Measurements from ENCODE around the gene DKK3. TPM values are rescaled to one million over a fixed set of nuclear protein-coding genes. Genes with fewer than 3 reads are reported as not detected.
A peak's percentile ranks its signal among the peaks of the same experiment; 100 is the strongest.

DKK3 gene
- total RNA-seq, 1 experiment from 2014 or later = 156 TPM

- H3K36me3 Mint-ChIP-seq (ENCODE audit: insufficient read depth, unreplicated experiment) = no peaks in the 10 kb centered on the region
- ChIA-PET CTCF (no interaction called here), POLR2A (no interaction called here)
- H3K9me3 ChIP-seq = no peaks in the 10 kb centered on the region
- no peaks in the 10 kb centered on the region for H3K9me3 Mint-ChIP-seq (ENCODE audit: unreplicated experiment)
- intact Hi-C loops (cut with micrococcal nuclease; ENCODE audit: unreplicated experiment) = no loop called here
- no peak overlapping the region for H3K4me3 Mint-ChIP-seq (ENCODE audit: unreplicated experiment)
- H3K36me3 ChIP-seq (ENCODE audit: control insufficient read depth, insufficient read depth, low read length) = no peaks in the 10 kb centered on the region
- no peaks in the 10 kb centered on the region for H3K27me3 ChIP-seq (replicated peaks; ENCODE audit: control insufficient read depth, insufficient read depth, low read length)
- no peak for DNase-seq
- H3K27me3 Mint-ChIP-seq (ENCODE audit: insufficient read depth, unreplicated experiment) = no peaks in the 10 kb centered on the region
- H3K4me1 Mint-ChIP-seq (ENCODE audit: low read depth, unreplicated experiment) = peaks cover 15% of the 10 kb centered on the region
- no peak overlapping the region for H3K4me3 ChIP-seq (ENCODE audit: low read depth, low read length)
- no TSS peak for BruUV-seq (replicated peaks)
- peaks cover 9% of the 10 kb centered on the region; the same call in 1 of the 2 replicates for H3K4me1 ChIP-seq
- no peak overlapping the region for H3K27ac Mint-ChIP-seq (ENCODE audit: unreplicated experiment)
- no peak for TF ChIP-seq CTCF (IDR thresholded peaks at IDR 0.05; ENCODE audit: insufficient read depth in 1 of 2, low read depth in 1 of 2, low read length in 1 of 2, severe bottlenecking in 1 of 2, unreplicated experiment in 1 of 2)
Measured at GRCh38 chr11:12013781-12014180, 5.4 kb upstream of the DKK3 start.

GRCh38 chr11:12009617-12010321, 1.3 kb upstream of the DKK3 start:
- H3K36me3 Mint-ChIP-seq (ENCODE audit: insufficient read depth, unreplicated experiment) = peaks cover 6% of the 10 kb centered on the region
- H3K4me3 Mint-ChIP-seq (ENCODE audit: unreplicated experiment) = peak overlapping the region; percentile 93
- ChIA-PET CTCF (interaction anchor here (0.6 to 2.2 kb wide), 4 partner anchors 34 to 271 kb away, joined by 3 to 10 read pairs (median 4); partner anchors contain the start of gene USP47), POLR2A (interaction anchor here (1.0 kb wide), 1 partner anchor 1201 kb away, joined by 3 read pairs; the partner anchor contains the start of gene EIF4G2)
- H3K27me3 Mint-ChIP-seq (ENCODE audit: insufficient read depth, unreplicated experiment) = no peaks in the 10 kb centered on the region
- H3K9me3 Mint-ChIP-seq (ENCODE audit: unreplicated experiment) = no peaks in the 10 kb centered on the region
- intact Hi-C loops (cut with micrococcal nuclease; ENCODE audit: unreplicated experiment) = no loop called here
- Histone ChIP-seq H3K4me3 (ENCODE audit: low read depth, low read length) (peak overlapping the region; percentile 95), H3K9me3 (no peaks in the 10 kb centered on the region), H3K36me3 (ENCODE audit: control insufficient read depth, insufficient read depth, low read length) (peaks cover 10% of the 10 kb centered on the region), H3K27me3 (replicated peaks; ENCODE audit: control insufficient read depth, insufficient read depth, low read length) (no peaks in the 10 kb centered on the region), H3K4me1 (peaks cover 9% of the 10 kb centered on the region; the same call in 1 of the 2 replicates)
- H3K4me1 Mint-ChIP-seq (ENCODE audit: low read depth, unreplicated experiment) = peaks cover 23% of the 10 kb centered on the region
- H3K27ac Mint-ChIP-seq (ENCODE audit: unreplicated experiment) = no peak overlapping the region
- no peak for TF ChIP-seq CTCF (IDR thresholded peaks at IDR 0.05; ENCODE audit: insufficient read depth in 1 of 2, low read depth in 1 of 2, low read length in 1 of 2, severe bottlenecking in 1 of 2, unreplicated experiment in 1 of 2)
- BruUV-seq (replicated peaks) = TSS peak; percentile 74
- no peak for DNase-seq

- intact Hi-C loops (cut with micrococcal nuclease; ENCODE audit: unreplicated experiment) = no loop called here
- H3K4me3 Mint-ChIP-seq (ENCODE audit: unreplicated experiment) = peak overlapping the region; percentile 93
- Histone ChIP-seq H3K27me3 (replicated peaks; ENCODE audit: control insufficient read depth, insufficient read depth, low read length) (no peaks in the 10 kb centered on the region), H3K4me1 (peaks cover 12% of the 10 kb centered on the region; the same call in 1 of the 2 replicates), H3K4me3 (ENCODE audit: low read depth, low read length) (peak overlapping the region; percentile 95), H3K36me3 (ENCODE audit: control insufficient read depth, insufficient read depth, low read length) (peaks cover 10% of the 10 kb centered on the region), H3K9me3 (no peaks in the 10 kb centered on the region)
- TF ChIP-seq CTCF (IDR thresholded peaks at IDR 0.05; ENCODE audit: insufficient read depth in 1 of 2, low read depth in 1 of 2, low read length in 1 of 2, severe bottlenecking in 1 of 2, unreplicated experiment in 1 of 2) = no peak
- peaks cover 24% of the 10 kb centered on the region for H3K4me1 Mint-ChIP-seq (ENCODE audit: low read depth, unreplicated experiment)
- no TSS peak for BruUV-seq (replicated peaks)
- CTCF ChIA-PET = interaction anchor here (0.5 to 2.2 kb wide), 7 partner anchors 10 to 271 kb away, joined by 3 to 10 read pairs (median 4); partner anchors contain the start of gene USP47
- POLR2A ChIA-PET = interaction anchor here (0.6 to 1.0 kb wide), 3 partner anchors 15 to 1200 kb away, joined by 3 read pairs; partner anchors contain the start of gene EIF4G2
- H3K27me3 Mint-ChIP-seq (ENCODE audit: insufficient read depth, unreplicated experiment) = no peaks in the 10 kb centered on the region
- peak; percentile 67 to 83 for DNase-seq
- peak overlapping the region; percentile 63 for H3K27ac Mint-ChIP-seq (ENCODE audit: unreplicated experiment)
- no peaks in the 10 kb centered on the region for H3K9me3 Mint-ChIP-seq (ENCODE audit: unreplicated experiment)
- peaks cover 6% of the 10 kb centered on the region for H3K36me3 Mint-ChIP-seq (ENCODE audit: insufficient read depth, unreplicated experiment)
Measured at GRCh38 chr11:12008790-12009616, 577 bp upstream of the DKK3 start.
